ENCODE measurements around the gene BPIFB3. TPM values are rescaled to one million over a fixed set of nuclear protein-coding genes. Genes with fewer than 3 reads are reported as not detected.
A peak's percentile ranks its signal among the peaks of the same experiment; 100 is the strongest.

BPIFB3 gene
- total RNA-seq, 2 donors from 2014 or later = not detected

- no peak for DNase-seq (ENCODE audit: low spot score in 2 of 2)
- H3K36me3 Mint-ChIP-seq = no peaks in the 10 kb centered on the region
- no peak overlapping the region for H3K27ac Mint-ChIP-seq
- no peak for ATAC-seq
- H3K9me3 Mint-ChIP-seq = no peaks in the 10 kb centered on the region
These were observed 28.9 kb upstream of the BPIFB3 start for GRCh38 chr20:33024609-33025317.

- Mint-ChIP-seq H3K27ac (no peak overlapping the region), H3K9me3 (no peaks in the 10 kb centered on the region), H3K36me3 (no peaks in the 10 kb centered on the region)
- DNase-seq (ENCODE audit: low spot score in 2 of 2) (no peak), ATAC-seq (no peak)
These were observed 28.3 kb upstream of the BPIFB3 start for GRCh38 chr20:33025318-33025876.

- Mint-ChIP-seq H3K27ac (no peak overlapping the region), H3K36me3 (no peaks in the 10 kb centered on the region), H3K9me3 (no peaks in the 10 kb centered on the region)
- ATAC-seq = no peak
- no peak for DNase-seq (ENCODE audit: low spot score in 2 of 2)
These were observed 27.5 kb upstream of the BPIFB3 start for GRCh38 chr20:33026072-33026778.

- H3K36me3 Mint-ChIP-seq = no peaks in the 10 kb centered on the region
- ATAC-seq = no peak
- no peak overlapping the region for H3K27ac Mint-ChIP-seq
These were observed 26.6 kb upstream of the BPIFB3 start for GRCh38 chr20:33026779-33027759.

GRCh38 chr20:33027769-33028751 is 25.6 kb upstream of the BPIFB3 start:
- DNase-seq (ENCODE audit: low spot score in 2 of 2) (no peak), ATAC-seq (no peak)
- no peaks in the 10 kb centered on the region for H3K36me3 Mint-ChIP-seq
- no peak overlapping the region for H3K27ac Mint-ChIP-seq
- peaks cover under 1% of the 10 kb centered on the region in 2 donors for H3K9me3 Mint-ChIP-seq

More at GRCh38 chr20:33026779-33027759, 26.6 kb upstream of the BPIFB3 start:
- no peak for DNase-seq (ENCODE audit: low spot score in 2 of 2)
- H3K9me3 Mint-ChIP-seq = no peaks in the 10 kb centered on the region

- Mint-ChIP-seq H3K36me3 (no peaks in the 10 kb centered on the region), H3K9me3 (peaks cover 4 to 5% of the 10 kb centered on the region in 2 donors), H3K27ac (no peak overlapping the region)
- no peak for ATAC-seq
- DNase-seq (ENCODE audit: low spot score in 2 of 2) = no peak
These were observed 24.8 kb upstream of the BPIFB3 start for GRCh38 chr20:33028875-33029274.

GRCh38 chr20:33030076-33030475 is 23.6 kb upstream of the BPIFB3 start:
- no peaks in the 10 kb centered on the region for H3K36me3 Mint-ChIP-seq
- no peak for DNase-seq (ENCODE audit: low spot score in 2 of 2)
- H3K9me3 Mint-ChIP-seq = peaks cover 4 to 5% of the 10 kb centered on the region in 2 donors
- H3K27ac Mint-ChIP-seq = no peak overlapping the region
- no peak for ATAC-seq

DNA sequence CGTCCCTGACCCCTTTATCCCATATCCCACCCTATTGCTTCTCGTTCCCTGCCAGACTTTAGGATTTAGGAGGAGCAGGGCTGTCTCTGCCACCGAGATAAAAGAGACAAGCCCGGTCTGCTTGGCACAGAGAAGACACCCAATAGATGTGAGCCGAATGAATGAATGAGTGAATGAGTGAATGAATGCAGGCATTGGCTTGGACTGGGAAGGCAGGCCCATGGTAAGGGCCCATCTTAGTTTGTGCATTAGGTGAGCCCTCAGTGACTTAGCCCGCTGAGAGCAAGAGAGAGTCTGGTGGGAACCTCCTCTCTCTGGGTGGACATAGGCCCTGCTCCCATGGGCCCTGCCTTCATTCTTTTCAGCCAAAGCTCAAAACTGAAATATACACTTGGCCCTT is 23.1 kb upstream of the BPIFB3 start:
- ATAC-seq (no peak), DNase-seq (ENCODE audit: low spot score in 2 of 2) (no peak)
- Mint-ChIP-seq H3K27ac (no peak overlapping the region), H3K36me3 (no peaks in the 10 kb centered on the region), H3K9me3 (peaks cover 4 to 5% of the 10 kb centered on the region in 2 donors)

GRCh38 chr20:33031531-33031930 is 22.2 kb upstream of the BPIFB3 start, which contains the start of gene BPIFB6:
Gene BPIFB6 (plus strand): TSS chr20:33031648. CDS start chr20:33031648, 0 bp downstream.
- ATAC-seq (no peak), DNase-seq (ENCODE audit: low spot score in 2 of 2) (no peak)
- no peaks in the 10 kb centered on the region for H3K36me3 Mint-ChIP-seq
- peak within 1 kb of the TSS in 1 of 2 donors; percentile 30 for H3K27ac Mint-ChIP-seq
- peaks cover 4 to 5% of the 10 kb centered on the region in 2 donors for H3K9me3 Mint-ChIP-seq

DNA sequence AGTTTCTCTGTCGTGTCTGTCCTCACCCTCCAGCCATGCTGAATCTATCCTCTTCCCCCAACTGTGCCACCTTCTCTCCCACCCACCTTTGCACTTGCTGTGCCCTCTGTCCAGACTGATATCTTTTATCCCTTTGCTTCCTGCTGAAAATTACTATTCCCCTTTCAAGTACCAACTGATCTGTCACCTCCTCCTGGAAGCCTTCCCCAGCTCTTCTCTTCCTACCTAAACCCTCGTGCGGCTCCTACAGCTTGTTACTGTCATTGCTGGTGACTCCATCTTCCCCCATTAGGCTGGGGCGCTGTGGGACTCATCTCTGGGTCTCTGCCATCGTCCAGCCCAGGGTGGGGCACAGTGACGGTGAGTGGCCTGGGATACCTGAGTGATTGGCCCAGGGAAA is 21.1 kb upstream of the BPIFB3 start:
- Mint-ChIP-seq H3K27ac (peak overlapping the region in 1 of 2 donors; percentile 30), H3K9me3 (peaks cover 4 to 5% of the 10 kb centered on the region in 2 donors), H3K36me3 (no peaks in the 10 kb centered on the region)
- DNase-seq (ENCODE audit: low spot score in 2 of 2) (no peak), ATAC-seq (no peak)

- Mint-ChIP-seq H3K27ac (no peak overlapping the region), H3K9me3 (peaks cover 4 to 11% of the 10 kb centered on the region in 2 donors), H3K36me3 (no peaks in the 10 kb centered on the region)
- DNase-seq (ENCODE audit: low spot score in 2 of 2) (no peak), ATAC-seq (no peak)
These were observed 20.3 kb upstream of the BPIFB3 start for GRCh38 chr20:33033381-33033780.

DNA sequence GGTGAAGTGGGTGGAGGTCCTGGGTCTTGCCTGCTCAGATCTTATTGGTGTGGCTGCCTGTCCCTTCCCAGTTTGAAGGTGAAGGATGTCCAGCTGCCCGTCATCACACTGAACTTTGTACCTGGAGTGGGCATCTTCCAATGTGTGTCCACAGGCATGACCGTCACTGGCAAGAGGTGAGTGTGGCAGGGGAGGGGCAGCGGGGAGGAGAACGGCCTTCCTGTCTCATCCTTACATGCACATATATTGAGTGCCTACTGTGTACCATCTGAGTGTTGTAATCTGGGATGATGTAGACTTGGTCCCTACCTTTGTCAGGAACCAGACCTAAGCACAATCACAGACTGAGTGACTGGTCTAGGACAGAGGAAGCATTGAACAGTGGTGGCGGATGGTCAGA is 19.6 kb upstream of the BPIFB3 start:
- no peak overlapping the region for H3K27ac Mint-ChIP-seq
- peaks cover 4 to 14% of the 10 kb centered on the region in 2 donors for H3K9me3 Mint-ChIP-seq

DNA sequence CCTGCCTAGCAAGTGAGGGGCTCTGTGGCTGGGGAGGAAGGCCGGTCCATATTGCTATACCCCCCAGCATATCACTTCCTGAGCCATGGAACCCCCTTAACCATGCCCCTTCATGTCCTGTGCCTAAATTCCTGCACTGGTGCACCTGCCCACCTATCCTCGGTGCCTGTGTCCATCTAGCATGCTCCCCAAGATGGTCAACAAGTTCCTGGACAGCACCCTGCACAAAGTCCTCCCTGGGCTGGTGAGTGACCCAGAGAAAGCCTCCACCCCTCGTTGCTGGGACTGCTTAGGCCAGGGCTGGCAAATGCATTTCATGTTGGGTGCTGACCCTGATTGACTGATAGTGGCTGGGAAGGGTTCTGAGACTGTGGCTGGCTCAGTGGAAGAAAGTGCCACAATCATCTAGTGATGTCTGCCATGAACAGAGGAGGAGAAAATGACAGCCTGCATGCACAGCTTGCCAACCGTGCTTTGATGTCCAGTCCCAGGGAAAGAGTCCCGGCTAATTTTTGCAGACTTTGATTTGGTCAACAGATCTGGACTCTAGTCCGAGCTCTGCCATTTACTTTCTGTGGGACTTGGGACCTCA is 18.7 kb upstream of the BPIFB3 start:
- H3K27ac Mint-ChIP-seq = no peak overlapping the region
- ATAC-seq = no peak
- DNase-seq (ENCODE audit: low spot score in 2 of 2) = no peak
- peaks cover 4 to 14% of the 10 kb centered on the region in 2 donors for H3K9me3 Mint-ChIP-seq
- no peaks in the 10 kb centered on the region for H3K36me3 Mint-ChIP-seq

More for the DNA sequence above, 19.6 kb upstream of the BPIFB3 start:
- DNase-seq (ENCODE audit: low spot score in 2 of 2) = no peak
- H3K36me3 Mint-ChIP-seq = no peaks in the 10 kb centered on the region
- ATAC-seq = no peak

GRCh38 chr20:33037456-33037855 is 16.2 kb upstream of the BPIFB3 start:
- Mint-ChIP-seq H3K9me3 (peaks cover 4 to 14% of the 10 kb centered on the region in 2 donors), H3K36me3 (no peaks in the 10 kb centered on the region), H3K27ac (no peak overlapping the region)
- DNase-seq (ENCODE audit: low spot score in 2 of 2) (no peak), ATAC-seq (no peak)

DNA sequence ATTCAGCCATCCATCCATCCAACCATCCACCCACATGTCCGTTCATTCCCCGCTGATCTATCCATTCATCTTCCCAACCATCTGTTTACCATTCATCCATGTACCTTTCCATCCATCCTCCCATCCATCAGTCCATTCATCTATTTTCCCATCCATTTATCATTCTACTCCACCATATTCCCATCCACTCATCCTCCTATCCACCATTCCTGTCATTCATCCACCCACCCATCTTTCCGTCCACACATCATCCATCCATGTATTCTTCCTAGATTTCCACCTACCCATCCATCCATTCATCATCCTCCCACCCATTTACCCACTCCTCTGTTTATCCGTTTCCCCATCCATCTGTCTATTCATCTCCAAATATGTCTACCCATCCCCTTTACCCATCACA is 15.5 kb upstream of the BPIFB3 start:
- H3K27ac Mint-ChIP-seq = no peak overlapping the region
- no peak for DNase-seq (ENCODE audit: low spot score in 2 of 2)
- peaks cover 2 to 12% of the 10 kb centered on the region in 2 donors for H3K9me3 Mint-ChIP-seq
- H3K36me3 Mint-ChIP-seq = no peaks in the 10 kb centered on the region
- no peak for ATAC-seq
